Mucosa of gallbladder (tissue), 1 donor: ENCODE results near the gene ZNF513. TPM values are rescaled to one million over a fixed set of nuclear protein-coding genes. Genes with fewer than 3 reads are reported as not detected.
"Not testable (repeated sequence)": the region's sequence is repeated elsewhere in the genome, so short reads cannot be mapped to it uniquely, and the experiment has no call there.

Experiments used
- DNase-seq: peaks from one replicate; pipeline ENCODE4 v3.0.0-alpha.2; 2020; ENCODE audit warnings: low spot score
- total RNA-seq: library from RNA; stranded (reverse); gene quantifications from one replicate; pipeline ENCODE4 v1.2.1, GENCODE V29; 2021
- donor health status: DM: no; HTN: no; CAD: no.

The ZNF513 gene
- total RNA-seq, 1 donor from 2014 or later, result 25.6 TPM

- peak; percentile 24 for DNase-seq
These were observed 24.5 kb downstream of the ZNF513 start for GRCh38 chr2:27356056-27356381.

- DNase-seq, result no peak
These were observed 26.0 kb downstream of the ZNF513 start for GRCh38 chr2:27354597-27354927.

GRCh38 chr2:27353762-27354596 lies 26.6 kb downstream of the ZNF513 start:
- no peak for DNase-seq

GRCh38 chr2:27353386-27353761 lies 27.2 kb downstream of the ZNF513 start:
- not testable (repeated sequence) for DNase-seq

GRCh38 chr2:27351802-27352598 lies 28.5 kb downstream of the ZNF513 start:
- DNase-seq, result no peak

GRCh38 chr2:27350106-27350693 lies 30.3 kb downstream of the ZNF513 start:
- no peak for DNase-seq

- no peak for DNase-seq
These were observed 32.9 kb downstream of the ZNF513 start for GRCh38 chr2:27347641-27348040.

- DNase-seq, result no peak
These were observed 44.4 kb downstream of the ZNF513 start for GRCh38 chr2:27336173-27336572.

GRCh38 chr2:27335311-27335710 lies 45.2 kb downstream of the ZNF513 start:
- no peak for DNase-seq

Other genes with a start within 250 kb of the ZNF513 start
- 51.3 TPM for gene PREB, start 246.1 kb downstream of the ZNF513 start, total RNA-seq
- gene PRR30, start 241.3 kb downstream of the ZNF513 start, total RNA-seq, result not detected
- 0.12 TPM for gene TCF23, start 231.7 kb downstream of the ZNF513 start, total RNA-seq
- gene ATRAID, start 168.7 kb downstream of the ZNF513 start, total RNA-seq, result 104 TPM
- gene SLC5A6, start 168.5 kb downstream of the ZNF513 start, total RNA-seq, result 24.9 TPM
- gene CAD, start 163.4 kb downstream of the ZNF513 start, total RNA-seq, result 26.7 TPM
- gene SLC30A3, start 117.7 kb downstream of the ZNF513 start, total RNA-seq, result not detected
- gene DNAJC5G, start 105.3 kb downstream of the ZNF513 start, total RNA-seq, result not detected
- gene TRIM54, start 98.3 kb downstream of the ZNF513 start, total RNA-seq, result 0.26 TPM
- 3.1 TPM for gene UCN, start 72.3 kb downstream of the ZNF513 start, total RNA-seq
- gene MPV17, start 57.6 kb downstream of the ZNF513 start, total RNA-seq, result 62.6 TPM
- gene GTF3C2, start 24.0 kb downstream of the ZNF513 start, total RNA-seq, result 49.5 TPM
- gene EIF2B4, start 10.4 kb downstream of the ZNF513 start, total RNA-seq, result 32.3 TPM
- gene SNX17, start 10.1 kb downstream of the ZNF513 start, total RNA-seq, result 105 TPM
- 56.7 TPM for gene PPM1G, start 28.9 kb upstream of the ZNF513 start, total RNA-seq
- gene NRBP1, start 47.9 kb upstream of the ZNF513 start, total RNA-seq, result 90.1 TPM
- 65.7 TPM for gene KRTCAP3, start 61.6 kb upstream of the ZNF513 start, total RNA-seq
- gene IFT172, start 109.0 kb upstream of the ZNF513 start, total RNA-seq, result 54.4 TPM
- 13.4 TPM for gene FNDC4, start 114.5 kb upstream of the ZNF513 start, total RNA-seq
- 7.6 TPM for gene GCKR, start 116.1 kb upstream of the ZNF513 start, total RNA-seq
- 32.6 TPM for gene ZNF512, start 202.3 kb upstream of the ZNF513 start, total RNA-seq
- gene CCDC121, start 248.3 kb upstream of the ZNF513 start, total RNA-seq, result 4.7 TPM
- gene GPN1, start 248.3 kb upstream of the ZNF513 start, total RNA-seq, result 24.2 TPM